Panc1 (cell line): ENCODE results near the gene TRIM17. TPM values are rescaled to one million over a fixed set of nuclear protein-coding genes. Genes with fewer than 3 reads are reported as not detected.

ENCODE experiments used
- ATAC-seq: fragments of 200-7000 bp; cut with Tn5 transposase; 2 replicates; pipeline ENCODE4 v1.9.1; 2020; ENCODE audit warnings: mild to moderate bottlenecking, moderate library complexity
- BruUV-seq: library from RNA; stranded (reverse); fragments of 400-500 nt; replicated peaks from 2 replicates; lab custom pipeline; 2021; lab: Mats Ljungman, UMichigan
- CTCF ChIA-PET: fragments of 300-600 bp; sonication (Branson Sonifier 250); formaldehyde crosslinking; loops from one replicate; lab custom pipeline; 2022; ENCODE audit warnings: antibody characterized with exemption; lab: Charles Lee
- POLR2A ChIA-PET: fragments of 300-600 bp; sonication (Branson Sonifier 250); formaldehyde crosslinking; loops from one replicate; lab custom pipeline; 2022; ENCODE audit warnings: antibody characterized with exemption; lab: Charles Lee
- DNase-seq: peaks from one replicate; pipeline ENCODE4 v3.0.0-alpha.2; 2010; ENCODE audit warnings: low read depth, low spot score
- H3K27ac ChIP-seq: 2 replicates; pipeline ENCODE4 v1.5.1; 2011; ENCODE audit warnings: mild to moderate bottlenecking, low read length, inconsistent platforms
- H3K27me3 ChIP-seq: fragments of 200-500 bp; sonication (Bioruptor generic); 2 replicates; pipeline ENCODE4 v1.6.0; 2014; ENCODE audit warnings: low read length, inconsistent platforms; ENCODE audit not compliant: control insufficient read depth, insufficient read depth
- H3K36me3 ChIP-seq: fragments of 200-500 bp; sonication (Bioruptor generic); 2 replicates; pipeline ENCODE4 v1.5.1; 2014; ENCODE audit warnings: inconsistent platforms, mild to moderate bottlenecking, low read length, moderate library complexity; ENCODE audit not compliant: control insufficient read depth, insufficient read depth
- H3K4me1 ChIP-seq: 2 replicates; pipeline ENCODE4 v1.5.1; 2011; ENCODE audit warnings: inconsistent platforms, mild to moderate bottlenecking, low read length, moderate library complexity; ENCODE audit not compliant: control insufficient read depth, insufficient read depth
- H3K4me3 ChIP-seq, 2 experiments: 2 replicates each; pipeline ENCODE4 v1.5.1; 2011 to 2012; ENCODE audit warnings: low read depth in 2 of 2, low read length in 2 of 2, mild to moderate bottlenecking in 2 of 2, inconsistent platforms in 1 of 2, moderate library complexity in 1 of 2
- H3K9me3 ChIP-seq: fragments of 200-500 bp; sonication (Bioruptor generic); 2 replicates; pipeline ENCODE4 v1.5.1; 2014; ENCODE audit warnings: low read depth, mild to moderate bottlenecking, inconsistent platforms, low read length, moderate library complexity; ENCODE audit not compliant: control insufficient read depth, insufficient read depth
- POLR2AphosphoS5 ChIP-seq: IDR thresholded peaks from 2 replicates; pipeline ENCODE4 v1.6.1; 2012; ENCODE audit warnings: mild to moderate bottlenecking, low read depth, low read length, moderate library complexity
- SIN3A ChIP-seq: IDR thresholded peaks from 2 replicates; pipeline ENCODE4 v1.6.1; 2012; ENCODE audit warnings: low read depth, mild to moderate bottlenecking, low read length, moderate library complexity, borderline replicate concordance; ENCODE audit not compliant: insufficient read depth
- TCF7L2 ChIP-seq: IDR thresholded peaks from 2 replicates; pipeline ENCODE4 v1.6.1; 2011; ENCODE audit warnings: mild to moderate bottlenecking, low read depth, low read length, inconsistent platforms
- in situ Hi-C: cut with HindIII; loops from 2 replicates; pipeline ENCODE4 v1.10.0; 2016; ENCODE audit warnings: low sequenced_read_pairs, low pct_unique_long_range_greater_than_20kb
- intact Hi-C: fragments of 100-400 bp; cut with micrococcal nuclease; formaldehyde crosslinking; loops from one replicate; pipeline ENCODE4 v1.10.0; 2022; ENCODE audit not compliant: unreplicated experiment
- total RNA-seq: library from RNA; stranded (reverse); gene quantifications from one replicate; pipeline ENCODE4 v1.2.1, GENCODE V29; 2021; ENCODE audit not compliant: unreplicated experiment
- TF ChIP-seq, protein P1 (sequence below), 2 experiments: IDR thresholded peaks; 2 replicates each; pipeline ENCODE4 v1.6.1; 2011 to 2012; ENCODE audit warnings: low read depth in 2 of 2, control low read depth in 1 of 2, low read length in 1 of 2, mild to moderate bottlenecking in 1 of 2, moderate library complexity in 1 of 2; ENCODE audit not compliant: insufficient read depth in 1 of 2
- TF ChIP-seq, protein P2 (sequence below): fragments of 450-650 bp; IDR thresholded peaks from 2 replicates; pipeline ENCODE4 v1.5.1; 2017; ENCODE audit warnings: mild to moderate bottlenecking

Gene TRIM17
- total RNA-seq, 1 experiment from 2014 or later: 1.2 TPM

GRCh38 chr1:228450200-228450599 lies 33.5 kb upstream of the TRIM17 start:
- no peaks in the 10 kb centered on the region for H3K36me3 ChIP-seq
- H3K9me3 ChIP-seq: no peaks in the 10 kb centered on the region
- no peak overlapping the region for H3K4me3 ChIP-seq
- intact Hi-C loops (no loop called here), in situ Hi-C loops (no loop called here)
- peaks cover 2% of the 10 kb centered on the region; the same call in 1 of the 2 replicates for H3K27me3 ChIP-seq
- H3K27ac ChIP-seq: no peak overlapping the region
- TF ChIP-seq SIN3A (no peak), POLR2AphosphoS5 (no peak), TCF7L2 (no peak)
- TF ChIP-seq, protein P1, sequence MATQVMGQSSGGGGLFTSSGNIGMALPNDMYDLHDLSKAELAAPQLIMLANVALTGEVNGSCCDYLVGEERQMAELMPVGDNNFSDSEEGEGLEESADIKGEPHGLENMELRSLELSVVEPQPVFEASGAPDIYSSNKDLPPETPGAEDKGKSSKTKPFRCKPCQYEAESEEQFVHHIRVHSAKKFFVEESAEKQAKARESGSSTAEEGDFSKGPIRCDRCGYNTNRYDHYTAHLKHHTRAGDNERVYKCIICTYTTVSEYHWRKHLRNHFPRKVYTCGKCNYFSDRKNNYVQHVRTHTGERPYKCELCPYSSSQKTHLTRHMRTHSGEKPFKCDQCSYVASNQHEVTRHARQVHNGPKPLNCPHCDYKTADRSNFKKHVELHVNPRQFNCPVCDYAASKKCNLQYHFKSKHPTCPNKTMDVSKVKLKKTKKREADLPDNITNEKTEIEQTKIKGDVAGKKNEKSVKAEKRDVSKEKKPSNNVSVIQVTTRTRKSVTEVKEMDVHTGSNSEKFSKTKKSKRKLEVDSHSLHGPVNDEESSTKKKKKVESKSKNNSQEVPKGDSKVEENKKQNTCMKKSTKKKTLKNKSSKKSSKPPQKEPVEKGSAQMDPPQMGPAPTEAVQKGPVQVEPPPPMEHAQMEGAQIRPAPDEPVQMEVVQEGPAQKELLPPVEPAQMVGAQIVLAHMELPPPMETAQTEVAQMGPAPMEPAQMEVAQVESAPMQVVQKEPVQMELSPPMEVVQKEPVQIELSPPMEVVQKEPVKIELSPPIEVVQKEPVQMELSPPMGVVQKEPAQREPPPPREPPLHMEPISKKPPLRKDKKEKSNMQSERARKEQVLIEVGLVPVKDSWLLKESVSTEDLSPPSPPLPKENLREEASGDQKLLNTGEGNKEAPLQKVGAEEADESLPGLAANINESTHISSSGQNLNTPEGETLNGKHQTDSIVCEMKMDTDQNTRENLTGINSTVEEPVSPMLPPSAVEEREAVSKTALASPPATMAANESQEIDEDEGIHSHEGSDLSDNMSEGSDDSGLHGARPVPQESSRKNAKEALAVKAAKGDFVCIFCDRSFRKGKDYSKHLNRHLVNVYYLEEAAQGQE (IDR thresholded peaks at IDR 0.05; ENCODE audit: insufficient read depth in 1 of 2, low read depth in 2 of 2, low read length in 1 of 2): no peak
- TF ChIP-seq, protein P2, sequence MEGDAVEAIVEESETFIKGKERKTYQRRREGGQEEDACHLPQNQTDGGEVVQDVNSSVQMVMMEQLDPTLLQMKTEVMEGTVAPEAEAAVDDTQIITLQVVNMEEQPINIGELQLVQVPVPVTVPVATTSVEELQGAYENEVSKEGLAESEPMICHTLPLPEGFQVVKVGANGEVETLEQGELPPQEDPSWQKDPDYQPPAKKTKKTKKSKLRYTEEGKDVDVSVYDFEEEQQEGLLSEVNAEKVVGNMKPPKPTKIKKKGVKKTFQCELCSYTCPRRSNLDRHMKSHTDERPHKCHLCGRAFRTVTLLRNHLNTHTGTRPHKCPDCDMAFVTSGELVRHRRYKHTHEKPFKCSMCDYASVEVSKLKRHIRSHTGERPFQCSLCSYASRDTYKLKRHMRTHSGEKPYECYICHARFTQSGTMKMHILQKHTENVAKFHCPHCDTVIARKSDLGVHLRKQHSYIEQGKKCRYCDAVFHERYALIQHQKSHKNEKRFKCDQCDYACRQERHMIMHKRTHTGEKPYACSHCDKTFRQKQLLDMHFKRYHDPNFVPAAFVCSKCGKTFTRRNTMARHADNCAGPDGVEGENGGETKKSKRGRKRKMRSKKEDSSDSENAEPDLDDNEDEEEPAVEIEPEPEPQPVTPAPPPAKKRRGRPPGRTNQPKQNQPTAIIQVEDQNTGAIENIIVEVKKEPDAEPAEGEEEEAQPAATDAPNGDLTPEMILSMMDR: no peak
- peaks cover 15% of the 10 kb centered on the region for H3K4me1 ChIP-seq
- ChIA-PET POLR2A (no interaction called here), CTCF (no interaction called here)
- ATAC-seq (no peak), DNase-seq (no peak)
- no TSS peak for BruUV-seq

DNA sequence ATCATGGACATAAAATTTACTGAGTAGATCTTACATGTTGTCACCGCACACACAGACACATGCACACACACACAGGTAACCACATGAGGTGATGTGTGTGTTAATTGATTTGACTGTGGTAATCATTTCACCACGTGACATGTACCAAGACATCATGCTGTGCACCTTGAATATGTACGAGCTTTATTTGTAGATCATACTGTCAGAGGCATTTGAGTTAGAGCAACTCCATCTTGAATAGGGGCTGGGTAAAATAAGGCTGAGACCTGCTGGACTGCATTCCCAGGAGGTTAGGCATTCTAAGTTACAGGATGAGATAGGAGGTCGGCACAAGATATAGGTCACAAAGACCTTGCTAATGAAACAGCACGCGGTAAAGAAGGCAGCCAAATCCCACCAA lies 31.7 kb upstream of the TRIM17 start:
- H3K4me1 ChIP-seq: peaks cover 8% of the 10 kb centered on the region; the same call in 1 of the 2 replicates
- H3K9me3 ChIP-seq: no peaks in the 10 kb centered on the region
- no peak overlapping the region for H3K4me3 ChIP-seq
- ChIA-PET CTCF (no interaction called here), POLR2A (no interaction called here)
- H3K27ac ChIP-seq: no peak overlapping the region
- TF ChIP-seq, protein P1 (IDR thresholded peaks at IDR 0.05; ENCODE audit: insufficient read depth in 1 of 2, low read depth in 2 of 2, low read length in 1 of 2): no peak
- TF ChIP-seq POLR2AphosphoS5 (no peak), SIN3A (no peak), TCF7L2 (no peak)
- TF ChIP-seq, protein P2: no peak
- no peak for DNase-seq
- intact Hi-C loops (no loop called here), in situ Hi-C loops (no loop called here)
- H3K36me3 ChIP-seq: no peaks in the 10 kb centered on the region
- ATAC-seq: no peak
- BruUV-seq: no TSS peak
- peaks cover 3% of the 10 kb centered on the region; the same call in 1 of the 2 replicates for H3K27me3 ChIP-seq
